H9 (cell line): ENCODE data around the gene MT2A. TPM values are rescaled to one million over a fixed set of nuclear protein-coding genes. Genes with fewer than 3 reads are reported as not detected.

Experiments
- DNase-seq: peaks from one replicate; pipeline ENCODE4 v3.0.0-alpha.2; 2017
- H2AFZ ChIP-seq: one replicate; pipeline ENCODE4 v1.6.1; 2013; ENCODE audit warnings: mild to moderate bottlenecking, low read length, control low read depth, moderate library complexity
- H2AK5ac ChIP-seq: 2 replicates; pipeline ENCODE4 v1.6.1; 2013; ENCODE audit warnings: low read length, control low read depth, mixed read lengths; ENCODE audit not compliant: insufficient read length
- H2BK120ac ChIP-seq: one replicate; pipeline ENCODE4 v1.6.1; 2013; ENCODE audit warnings: low read depth, mild to moderate bottlenecking, low read length, control low read depth, inconsistent platforms; ENCODE audit not compliant: poor library complexity, severe bottlenecking
- H2BK12ac ChIP-seq: 2 replicates; pipeline ENCODE4 v1.6.1; 2013; ENCODE audit warnings: low read length, control low read depth, mixed read lengths, low read depth; ENCODE audit not compliant: insufficient read length
- H2BK15ac ChIP-seq: 2 replicates; pipeline ENCODE4 v1.6.1; 2013; ENCODE audit warnings: low read depth, low read length, control low read depth
- H2BK20ac ChIP-seq: one replicate; pipeline ENCODE4 v1.6.1; 2013; ENCODE audit warnings: low read depth, mild to moderate bottlenecking, low read length, control low read depth, inconsistent platforms; ENCODE audit not compliant: poor library complexity, severe bottlenecking
- H2BK5ac ChIP-seq: 2 replicates; pipeline ENCODE4 v1.6.1; 2013; ENCODE audit warnings: low read length, control low read depth, mixed read lengths; ENCODE audit not compliant: insufficient read length
- H3K14ac ChIP-seq: 2 replicates; pipeline ENCODE4 v1.6.1; 2013; ENCODE audit warnings: low read length, control low read depth; ENCODE audit not compliant: insufficient read depth
- H3K18ac ChIP-seq: 2 replicates; pipeline ENCODE4 v1.6.1; 2013; ENCODE audit warnings: low read depth, mild to moderate bottlenecking, mixed read lengths, low read length, control low read depth; ENCODE audit not compliant: insufficient read length
- H3K23ac ChIP-seq: 2 replicates; pipeline ENCODE4 v1.6.1; 2013; ENCODE audit warnings: low read length, control low read depth, mixed read lengths, low read depth; ENCODE audit not compliant: insufficient read length
- H3K23me2 ChIP-seq: 2 replicates; pipeline ENCODE4 v1.6.1; 2013; ENCODE audit warnings: low read depth, mild to moderate bottlenecking, mixed read lengths, low read length, control low read depth; ENCODE audit not compliant: insufficient read length, poor library complexity, severe bottlenecking
- H3K27ac ChIP-seq: 2 replicates; pipeline ENCODE4 v1.5.1; 2013; ENCODE audit warnings: low read length, control low read depth, mixed read lengths, low read depth; ENCODE audit not compliant: insufficient read length
- H3K27me3 ChIP-seq: 2 replicates; pipeline ENCODE4 v1.6.1; 2013; ENCODE audit warnings: low read length, control low read depth, inconsistent platforms; ENCODE audit not compliant: insufficient read depth
- H3K4ac ChIP-seq: 2 replicates; pipeline ENCODE4 v1.6.1; 2013; ENCODE audit warnings: low read depth, mild to moderate bottlenecking, control low read depth, inconsistent platforms, low read length, moderate library complexity
- H3K4me1 ChIP-seq: 2 replicates; pipeline ENCODE4 v1.6.1; 2013; ENCODE audit warnings: low read length, control low read depth, inconsistent platforms; ENCODE audit not compliant: insufficient read depth
- H3K4me2 ChIP-seq: 2 replicates; pipeline ENCODE4 v1.6.1; 2013; ENCODE audit warnings: low read length, control low read depth, mixed read lengths; ENCODE audit not compliant: insufficient read length, insufficient read depth
- H3K56ac ChIP-seq: 2 replicates; pipeline ENCODE4 v1.6.1; 2013; ENCODE audit warnings: low read depth, mild to moderate bottlenecking, mixed read lengths, low read length, control low read depth; ENCODE audit not compliant: insufficient read length
- H3K79me1 ChIP-seq: 2 replicates; pipeline ENCODE4 v1.6.1; 2013; ENCODE audit warnings: low read depth, mild to moderate bottlenecking, moderate library complexity, low read length, control low read depth, inconsistent platforms; ENCODE audit not compliant: insufficient read depth, poor library complexity, severe bottlenecking
- H3K79me2 ChIP-seq: 2 replicates; pipeline ENCODE4 v1.6.1; 2013; ENCODE audit warnings: low read length, control low read depth, inconsistent platforms; ENCODE audit not compliant: insufficient read depth
- H3K9ac ChIP-seq: 2 replicates; pipeline ENCODE4 v1.6.1; 2013; ENCODE audit warnings: low read length, control low read depth, mixed read lengths; ENCODE audit not compliant: insufficient read length; ENCODE audit errors: extremely low read depth
- H3K9me3 ChIP-seq: one replicate; pipeline ENCODE4 v1.6.1; 2013; ENCODE audit warnings: low read depth, low read length, inconsistent platforms; ENCODE audit not compliant: control insufficient read depth
- H3T11ph ChIP-seq: one replicate; pipeline ENCODE4 v1.6.1; 2013; ENCODE audit warnings: mild to moderate bottlenecking, low read length, control low read depth, inconsistent platforms
- H4K20me1 ChIP-seq: one replicate; pipeline ENCODE4 v1.6.1; 2013; ENCODE audit not compliant: control insufficient read depth, insufficient read length, insufficient read depth
- H4K5ac ChIP-seq: 2 replicates; pipeline ENCODE4 v1.6.1; 2013; ENCODE audit warnings: low read depth, mild to moderate bottlenecking, mixed read lengths, low read length, control low read depth; ENCODE audit not compliant: insufficient read length
- H4K8ac ChIP-seq: replicated peaks from 2 replicates; pipeline ENCODE4 v1.6.1; 2013; ENCODE audit warnings: low read length, control low read depth, mixed read lengths, low read depth; ENCODE audit not compliant: insufficient read length
- H4K91ac ChIP-seq: 2 replicates; pipeline ENCODE4 v1.6.1; 2013; ENCODE audit warnings: low read depth, mild to moderate bottlenecking, moderate library complexity, mixed read lengths, low read length, control low read depth; ENCODE audit not compliant: insufficient read length
- H3K27ac Mint-ChIP-seq, 3 experiments: 2 replicates in 2 of 3; 3 replicates in 1 of 3; pipeline ENCODE4 v1.8.0; 2020 to 2021; ENCODE audit warnings: mixed read lengths in 3 of 3, mild to moderate bottlenecking in 1 of 3, moderate library complexity in 1 of 3
- H3K27me3 Mint-ChIP-seq: 2 replicates; pipeline ENCODE4 v1.8.0; 2021; ENCODE audit warnings: low read depth, mild to moderate bottlenecking, moderate library complexity, mixed read lengths
- H3K36me3 Mint-ChIP-seq, 3 experiments: 2 replicates in 2 of 3; 3 replicates in 1 of 3; pipeline ENCODE4 v1.8.0; 2020 to 2021; ENCODE audit warnings: low read depth in 3 of 3, mixed read lengths in 3 of 3; ENCODE audit not compliant: insufficient read depth in 1 of 3
- H3K4me1 Mint-ChIP-seq, 2 experiments: 2 replicates each; pipeline ENCODE4 v1.8.0; 2020; ENCODE audit warnings: mixed read lengths in 2 of 2
- H3K4me3 Mint-ChIP-seq, 2 experiments: 2 replicates in 1 of 2; 3 replicates in 1 of 2; pipeline ENCODE4 v1.8.0; 2020 to 2021; ENCODE audit warnings: mild to moderate bottlenecking in 2 of 2, mixed read lengths in 2 of 2, moderate library complexity in 1 of 2
- H3K9me3 Mint-ChIP-seq, 2 experiments: 2 replicates in 1 of 2; 3 replicates in 1 of 2; pipeline ENCODE4 v1.8.0; 2020; ENCODE audit warnings: mild to moderate bottlenecking in 2 of 2, mixed read lengths in 2 of 2, moderate library complexity in 1 of 2
- CTCF ChIP-seq: fragments of 200-600 bp; sonication (generic); conservative IDR thresholded peaks from 3 replicates; pipeline ENCODE4 v1.8.0; 2021; ENCODE audit warnings: antibody characterized with exemption, mild to moderate bottlenecking
- WGBS: extraction: QIAGEN DNeasy Blood & Tissue Kit; methylation state at CpG from one replicate; pipeline ENCODE4 v1.1.7; 2013; ENCODE audit warnings: missing lambda C conversion rate, low lambda C conversion rate, mixed read lengths; ENCODE audit not compliant: insufficient read length; ENCODE audit errors: extremely low coverage; 5-methylcytosine and 5-hydroxymethylcytosine counted together
- total RNA-seq: library from RNA; stranded (reverse); gene quantifications from 2 replicates; pipeline ENCODE4 v1.2.1, GENCODE V29; 2021

The MT2A gene
- total RNA-seq, 1 experiment from 2014 or later, result 63.1 TPM

GRCh38 chr16:56651586-56651985, 43.2 kb downstream of the MT2A start, which contains the start of gene MT1B:
Gene MT1B (plus strand): TSS chr16:56651886. CDS start chr16:56651954, 68 bp downstream.
- H3K23me2 ChIP-seq, result no peaks in the 10 kb centered on the region
- Mint-ChIP-seq H3K4me1 (peaks cover 2 to 12% of the 10 kb centered on the region in 2 experiments; a peak in 2 of 4 replicates), H3K27me3 (peaks cover 79% of the 10 kb centered on the region), H3K27ac (no peak within 1 kb of the TSS; a peak in 1 of 7 replicates), H3K36me3 (no peaks in the 10 kb centered on the region), H3K4me3 (no peak within 1 kb of the TSS), H3K9me3 (no peaks in the 10 kb centered on the region)
- H4K91ac ChIP-seq, result no peak within 1 kb of the TSS
- H2BK5ac ChIP-seq, result no peak within 1 kb of the TSS
- no peaks in the 10 kb centered on the region for H3K79me1 ChIP-seq
- H3K4me1 ChIP-seq, result no peaks in the 10 kb centered on the region
- H3K14ac ChIP-seq, result no peak within 1 kb of the TSS
- H3K9ac ChIP-seq, result no peak within 1 kb of the TSS
- H3K18ac ChIP-seq, result no peak within 1 kb of the TSS
- no peaks in the 10 kb centered on the region for H4K20me1 ChIP-seq
- no peaks in the 10 kb centered on the region for H3K79me2 ChIP-seq
- H3K27ac ChIP-seq, result no peak within 1 kb of the TSS
- no peak within 1 kb of the TSS for H2AFZ ChIP-seq
- no peak within 1 kb of the TSS for H4K5ac ChIP-seq
- no peaks in the 10 kb centered on the region for H3K9me3 ChIP-seq
- peaks cover 11% of the 10 kb centered on the region; the same call in 1 of the 2 replicates for H3K27me3 ChIP-seq
- H2BK120ac ChIP-seq, result no peak within 1 kb of the TSS
- no peak within 1 kb of the TSS for H2AK5ac ChIP-seq
- no peak within 1 kb of the TSS for H3T11ph ChIP-seq
- H3K4ac ChIP-seq, result no peak within 1 kb of the TSS
- H3K23ac ChIP-seq, result no peak within 1 kb of the TSS
- H3K56ac ChIP-seq, result no peak within 1 kb of the TSS
- DNase-seq, result no peak
- no peak within 1 kb of the TSS for H2BK12ac ChIP-seq
- H4K8ac ChIP-seq, result no peak within 1 kb of the TSS
- whole genome bisulfite sequencing, result no CpG with 5 or more reads among the region's 7 CpGs
- TF ChIP-seq CTCF, result no peak
- no peak within 1 kb of the TSS for H2BK20ac ChIP-seq
- H3K4me2 ChIP-seq, result no peak within 1 kb of the TSS
- H2BK15ac ChIP-seq, result no peak within 1 kb of the TSS
